Endothelial cell of umbilical vein (primary cell): ENCODE measurements around the gene RETNLB. TPM values are rescaled to one million over a fixed set of nuclear protein-coding genes. Genes with fewer than 3 reads are reported as not detected.

Source experiments
- Bru-seq: library from RNA; stranded (reverse); fragments of 400-500 nt; gene quantifications from one replicate; lab custom pipeline; 2021; lab: Mats Ljungman, UMichigan
- BruChase-seq, 2 experiments: library from RNA; stranded (reverse); fragments of 400-500 nt; gene quantifications; one replicate each; lab custom pipeline; 2021; lab: Mats Ljungman, UMichigan
- BruUV-seq: library from RNA; stranded (reverse); fragments of 400-500 nt; replicated peaks from 2 replicates; lab custom pipeline; 2021; lab: Mats Ljungman, UMichigan
- CTCF ChIA-PET: fragments of 300-600, 350-600 bp; sonication (Branson Sonifier 250); formaldehyde crosslinking; loops from one replicate; lab custom pipeline; 2021; ENCODE audit warnings: antibody characterized with exemption, inconsistent platforms; lab: Charles Lee
- POLR2A ChIA-PET: fragments of 300-600, 350-600 bp; sonication (Branson Sonifier 250); formaldehyde crosslinking; loops from one replicate; lab custom pipeline; 2021; ENCODE audit warnings: antibody characterized with exemption, inconsistent platforms; lab: Charles Lee
- DNase-seq: peaks from one replicate; pipeline ENCODE4 v3.0.0-alpha.2; 2011; ENCODE audit warnings: low read depth, low spot score
- FAIRE-seq: peaks from 2 replicates; lab custom pipeline; 2011; peaks lifted over from hg19 to GRCh38; lab: Jason Lieb, UNC
- H2AFZ ChIP-seq: 2 replicates; pipeline ENCODE4 v1.6.0; 2012; ENCODE audit warnings: low read depth, low read length, control low read depth, inconsistent platforms
- H3K27ac ChIP-seq: 2 replicates; pipeline ENCODE4 v1.5.1; 2011; ENCODE audit warnings: low read depth, mild to moderate bottlenecking, control low read depth, low read length, moderate library complexity; ENCODE audit not compliant: insufficient read depth
- H3K27me3 ChIP-seq, 2 experiments: 2 replicates each; pipeline versions ENCODE4 v1.6.0 to v1.6.1; 2011; ENCODE audit warnings: low read length in 2 of 2, mixed read lengths in 1 of 2; ENCODE audit not compliant: control insufficient read depth in 2 of 2, insufficient read depth in 2 of 2
- H3K36me3 ChIP-seq, 2 experiments: 2 replicates in 1 of 2; 3 replicates in 1 of 2; pipeline ENCODE4 v1.5.1; 2011; ENCODE audit warnings: low read length in 2 of 2, mild to moderate bottlenecking in 1 of 2, moderate library complexity in 1 of 2; ENCODE audit not compliant: control insufficient read depth in 2 of 2, insufficient read depth in 2 of 2; ENCODE audit errors: extremely low read depth in 1 of 2
- H3K4me1 ChIP-seq: 3 replicates; pipeline ENCODE4 v1.5.1; 2011; ENCODE audit warnings: mild to moderate bottlenecking, low read length; ENCODE audit not compliant: control insufficient read depth, insufficient read depth; ENCODE audit errors: extremely low read depth
- H3K4me2 ChIP-seq: 2 replicates; pipeline ENCODE4 v1.6.1; 2011; ENCODE audit warnings: low read length, control low read depth, mixed read lengths; ENCODE audit not compliant: insufficient read depth
- H3K4me3 ChIP-seq, 3 experiments: fragments of 200-600 bp in 1 of 3; sonication (generic), shearing (Covaris generic) in 1 of 3; replicated peaks in 1 of 3; 2 replicates each; pipeline ENCODE4 v1.5.1; 2011 to 2016; ENCODE audit warnings: control low read depth in 3 of 3, low read length in 3 of 3, mild to moderate bottlenecking in 2 of 3, inconsistent platforms in 1 of 3, low read depth in 1 of 3, moderate library complexity in 1 of 3; ENCODE audit not compliant: insufficient read depth in 1 of 3
- H3K79me2 ChIP-seq: 2 replicates; pipeline ENCODE4 v1.6.0; 2012; ENCODE audit warnings: low read length, inconsistent platforms; ENCODE audit not compliant: control insufficient read depth, insufficient read depth
- H3K9ac ChIP-seq: replicated peaks from 2 replicates; pipeline ENCODE3; 2011; ENCODE audit warnings: low read length, control low read depth; ENCODE audit not compliant: insufficient read depth; ENCODE audit errors: extremely low read depth
- H3K9me1 ChIP-seq: replicated peaks from 3 replicates; pipeline ENCODE4 v1.6.0; 2011; ENCODE audit warnings: mild to moderate bottlenecking, low read length; ENCODE audit not compliant: control insufficient read depth, insufficient read depth; ENCODE audit errors: extremely low read depth
- H3K9me3 ChIP-seq: replicated peaks from 2 replicates; pipeline ENCODE4 v1.5.1; 2012; ENCODE audit warnings: low read length, inconsistent platforms; ENCODE audit not compliant: control insufficient read depth, insufficient read depth
- H4K20me1 ChIP-seq: replicated peaks from 2 replicates; pipeline ENCODE3; 2011; ENCODE audit warnings: mild to moderate bottlenecking, low read length; ENCODE audit not compliant: control insufficient read depth, insufficient read depth; ENCODE audit errors: extremely low read depth
- CTCF ChIP-seq, 2 donors: IDR thresholded peaks; 1 replicate in 1 of 2; 2 replicates in 1 of 2; pipeline ENCODE4 v1.5.1; 2011; ENCODE audit warnings: low read length in 2 of 2, mild to moderate bottlenecking in 2 of 2, moderate library complexity in 2 of 2, control low read depth in 1 of 2, inconsistent platforms in 1 of 2, low read depth in 1 of 2; ENCODE audit not compliant: insufficient read depth in 1 of 2; ENCODE audit errors: extremely low read depth in 1 of 2
- EZH2 ChIP-seq: IDR thresholded peaks from 2 replicates; pipeline ENCODE4 v1.6.1; 2012; ENCODE audit warnings: borderline replicate concordance, low read depth, mild to moderate bottlenecking, moderate library complexity, low read length, inconsistent platforms; ENCODE audit not compliant: severe bottlenecking
- FOS ChIP-seq: IDR thresholded peaks from 2 replicates; pipeline ENCODE4 v1.6.1; 2011; ENCODE audit warnings: mild to moderate bottlenecking, low read length, moderate library complexity, borderline replicate concordance; ENCODE audit not compliant: insufficient read depth
- GATA2 ChIP-seq: IDR thresholded peaks from 2 replicates; pipeline ENCODE4 v1.7.0; 2011; ENCODE audit warnings: low read depth, mild to moderate bottlenecking, moderate library complexity, mixed read lengths, low read length; ENCODE audit not compliant: insufficient read length, insufficient read depth
- JUN ChIP-seq: IDR thresholded peaks from 2 replicates; pipeline ENCODE4 v1.6.1; 2011; ENCODE audit warnings: borderline replicate concordance, low read depth; ENCODE audit not compliant: insufficient read length, insufficient read depth
- MAX ChIP-seq: IDR thresholded peaks from 2 replicates; pipeline ENCODE4 v1.6.1; 2011; ENCODE audit not compliant: insufficient read depth, insufficient read length
- MYC ChIP-seq: IDR thresholded peaks from one replicate; pipeline ENCODE4 v1.6.1; 2011; ENCODE audit warnings: mild to moderate bottlenecking, low read depth, low read length
- POLR2A ChIP-seq: IDR thresholded peaks from 2 replicates; pipeline ENCODE4 v1.6.1; 2012; ENCODE audit warnings: low read depth, mild to moderate bottlenecking, control low read depth, low read length
- dilution Hi-C: fragments of 300-500 bp; cut with MboI; formaldehyde crosslinking; loops from one replicate; pipeline ENCODE4 v1.15.0; 2019; ENCODE audit warnings: low sequenced_read_pairs; ENCODE audit not compliant: extremely low pct_ligation_motif_present
- intact Hi-C: fragments of 100-400 bp; cut with micrococcal nuclease; formaldehyde crosslinking; loops from one replicate; pipeline ENCODE4 v1.10.0; 2022
- long read RNA-seq: library from polyadenylated mRNA; stranded (forward); transcript quantifications from one replicate; pipeline ENCODE4 v2.0.0, GENCODE V29; 2021
- polyA minus RNA-seq, 3 experiments: library from RNA; depleted of rRNA, polyadenylated mRNA; stranded (reverse); fragments of >200 nt; gene quantifications; 1 replicate in 1 of 3; 2 replicates in 2 of 3; pipeline ENCODE4 v1.2.3, GENCODE V29; 2011
- polyA plus RNA-seq, 4 experiments: library from polyadenylated mRNA; depleted of rRNA in 3 of 4; stranded (reverse) in 3 of 4; unstranded in 1 of 4; fragments of >200 nt; gene quantifications; 2 replicates each; pipeline versions ENCODE4 v1.2.1 to v1.2.3, GENCODE V29; 2011 to 2012; ENCODE audit warnings: missing spikeins in 1 of 4
- total RNA-seq: library from RNA; stranded (reverse); gene quantifications from 2 replicates; pipeline ENCODE4 v1.2.3, GENCODE V29; 2021

RETNLB gene, protein sequence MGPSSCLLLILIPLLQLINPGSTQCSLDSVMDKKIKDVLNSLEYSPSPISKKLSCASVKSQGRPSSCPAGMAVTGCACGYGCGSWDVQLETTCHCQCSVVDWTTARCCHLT
- total RNA-seq (not detected in 2 replicates), polyA plus RNA-seq (not detected in 2 replicates), polyA minus RNA-seq (not detected in 2 replicates), Bru-seq, nascent RNA (not detected), BruChase-seq, experiment 1, labeled RNA remaining after a 6-hour chase (not detected), BruChase-seq, experiment 2, labeled RNA remaining after a 2-hour chase (not detected)
- not detected in 2 replicates for polyA plus RNA-seq (2011; cell fraction: cytosol; rRNA removed)
- not detected in 2 replicates for polyA plus RNA-seq (2011; cell fraction: nucleus; rRNA removed)
- polyA plus RNA-seq (2012): not detected in 2 replicates
- polyA minus RNA-seq (2011; cell fraction: cytosol; rRNA and poly(A)+ RNA removed): not detected
- polyA minus RNA-seq (2011; cell fraction: nucleus; rRNA and poly(A)+ RNA removed): not detected in 2 replicates
- long read RNA-seq: 0 reads

DNA sequence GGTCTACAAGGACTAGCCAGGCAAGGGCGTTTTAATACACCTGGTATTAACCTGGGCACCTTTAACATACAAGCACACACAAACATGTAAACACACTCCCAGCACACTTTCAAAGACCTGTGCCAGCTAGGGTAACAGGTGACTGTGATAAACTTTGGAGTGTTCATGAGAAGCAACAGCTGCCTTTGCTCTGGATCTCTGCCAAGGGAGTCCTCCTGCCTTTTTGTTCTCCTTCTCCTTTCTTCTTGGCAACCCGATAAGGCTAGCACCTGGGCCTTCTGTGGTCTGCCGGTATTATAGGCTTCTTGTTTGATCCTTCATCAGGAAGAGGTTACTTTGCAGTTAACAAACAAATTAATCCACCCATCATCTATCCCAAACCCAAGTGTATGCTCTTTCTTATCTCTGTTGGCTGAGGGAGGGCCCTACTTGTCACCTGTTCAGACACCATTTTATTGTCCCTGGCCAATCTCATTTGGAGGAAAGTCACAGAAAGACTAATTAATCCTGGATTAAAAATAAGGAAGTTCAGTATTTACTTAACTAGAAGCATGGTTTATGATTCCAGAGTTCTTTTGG lies at the start of gene RETNLB:
RETNLB (minus strand) TSS at position 7 of the 579 bp plus-strand sequence. CDS start 225 bp downstream, outside the sequence.
- no TSS peak for BruUV-seq
- no peak within 1 kb of the TSS for H2AFZ ChIP-seq
- ChIA-PET CTCF (no interaction called here), POLR2A (no interaction called here)
- no peak within 1 kb of the TSS for H3K9ac ChIP-seq
- dilution Hi-C loops (no loop called here), intact Hi-C loops (no loop called here)
- H3K36me3 ChIP-seq: no peaks in the 10 kb centered on the region
- TF ChIP-seq CTCF (IDR thresholded peaks at IDR 0.05; ENCODE audit: extremely low read depth in 1 of 2, insufficient read depth in 1 of 2, low read depth in 1 of 2, low read length in 2 of 2) (no peak), JUN (no peak)
- H3K27ac ChIP-seq: no peak within 1 kb of the TSS
- no peaks in the 10 kb centered on the region for H3K4me1 ChIP-seq
- H3K4me2 ChIP-seq: no peak within 1 kb of the TSS
- H3K27me3 ChIP-seq: no peaks in the 10 kb centered on the region
- no peaks in the 10 kb centered on the region for H3K9me1 ChIP-seq
- H3K4me3 ChIP-seq: no peak within 1 kb of the TSS
- H3K9me3 ChIP-seq: no peaks in the 10 kb centered on the region
- no peak for DNase-seq
- no peaks in the 10 kb centered on the region for H4K20me1 ChIP-seq
- FAIRE-seq: no peak
- H3K79me2 ChIP-seq: no peaks in the 10 kb centered on the region

DNA sequence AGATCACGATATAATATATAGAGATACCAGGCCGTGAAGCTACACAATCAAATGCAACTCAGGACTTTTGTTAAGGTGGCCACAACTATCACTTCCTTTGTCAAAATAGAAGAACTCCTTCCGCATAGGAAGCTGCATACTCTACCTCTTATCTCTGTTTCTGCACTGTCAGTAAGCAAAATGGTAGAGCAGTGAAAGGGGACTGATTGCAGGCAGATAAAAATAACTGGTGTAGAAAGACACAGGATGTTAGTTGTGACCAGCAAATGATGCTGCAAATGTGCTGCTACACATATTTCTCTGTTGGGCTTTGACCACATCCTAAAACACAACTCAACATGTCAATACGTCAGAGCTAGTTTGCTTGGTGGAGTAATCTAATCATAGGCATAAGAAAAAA lies 49.1 kb upstream of the RETNLB start:
- POLR2A ChIA-PET: no interaction called here

More for the DNA sequence above, 49.1 kb upstream of the RETNLB start:
- dilution Hi-C loops (no loop called here), intact Hi-C loops (no loop called here)
- Histone ChIP-seq H3K4me3 (no peak overlapping the region), H3K4me2 (no peak overlapping the region), H2AFZ (no peak overlapping the region), H4K20me1 (no peaks in the 10 kb centered on the region), H3K9ac (no peak overlapping the region), H3K4me1 (no peaks in the 10 kb centered on the region), H3K9me1 (no peaks in the 10 kb centered on the region), H3K79me2 (no peaks in the 10 kb centered on the region), H3K9me3 (no peaks in the 10 kb centered on the region), H3K27me3 (no peaks in the 10 kb centered on the region), H3K36me3 (no peaks in the 10 kb centered on the region), H3K27ac (no peak overlapping the region)
- no TSS peak for BruUV-seq
- CTCF ChIA-PET: no interaction called here
- TF ChIP-seq MAX (no peak), FOS (no peak), MYC (no peak), GATA2 (no peak), EZH2 (no peak), POLR2A (no peak), CTCF (IDR thresholded peaks at IDR 0.05; ENCODE audit: extremely low read depth in 1 of 2, insufficient read depth in 1 of 2, low read depth in 1 of 2, low read length in 2 of 2) (no peak)
- FAIRE-seq: no peak
- no peak for DNase-seq
